ENCODE data around the gene PHIP.

PHIP gene

DNA sequence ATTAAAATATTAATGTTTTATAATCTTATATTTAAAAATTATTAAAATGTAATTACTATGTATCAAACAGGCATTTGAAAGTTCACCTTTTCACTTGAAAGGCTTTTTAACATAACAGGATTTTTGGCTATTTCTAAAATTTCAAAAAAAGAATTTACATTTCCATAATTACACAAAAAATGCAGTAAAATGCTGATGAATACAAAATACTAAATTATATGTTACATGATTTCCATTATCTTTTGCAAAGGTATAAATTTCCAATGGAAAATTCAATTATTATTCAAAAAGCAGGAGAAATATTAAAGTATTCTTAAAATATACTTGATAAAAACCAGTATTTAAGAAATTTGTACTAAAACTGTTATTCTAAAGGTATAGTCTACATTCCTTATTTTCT, 66.1 kb downstream of the PHIP start:
- TF ChIP-seq, protein P1, sequence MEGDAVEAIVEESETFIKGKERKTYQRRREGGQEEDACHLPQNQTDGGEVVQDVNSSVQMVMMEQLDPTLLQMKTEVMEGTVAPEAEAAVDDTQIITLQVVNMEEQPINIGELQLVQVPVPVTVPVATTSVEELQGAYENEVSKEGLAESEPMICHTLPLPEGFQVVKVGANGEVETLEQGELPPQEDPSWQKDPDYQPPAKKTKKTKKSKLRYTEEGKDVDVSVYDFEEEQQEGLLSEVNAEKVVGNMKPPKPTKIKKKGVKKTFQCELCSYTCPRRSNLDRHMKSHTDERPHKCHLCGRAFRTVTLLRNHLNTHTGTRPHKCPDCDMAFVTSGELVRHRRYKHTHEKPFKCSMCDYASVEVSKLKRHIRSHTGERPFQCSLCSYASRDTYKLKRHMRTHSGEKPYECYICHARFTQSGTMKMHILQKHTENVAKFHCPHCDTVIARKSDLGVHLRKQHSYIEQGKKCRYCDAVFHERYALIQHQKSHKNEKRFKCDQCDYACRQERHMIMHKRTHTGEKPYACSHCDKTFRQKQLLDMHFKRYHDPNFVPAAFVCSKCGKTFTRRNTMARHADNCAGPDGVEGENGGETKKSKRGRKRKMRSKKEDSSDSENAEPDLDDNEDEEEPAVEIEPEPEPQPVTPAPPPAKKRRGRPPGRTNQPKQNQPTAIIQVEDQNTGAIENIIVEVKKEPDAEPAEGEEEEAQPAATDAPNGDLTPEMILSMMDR (IDR thresholded peaks at IDR 0.05; ENCODE audit: insufficient read depth, missing control alignments), result no peak
- DNase-seq (ENCODE audit: insufficient read length, low spot score), result no peak
- FAIRE-seq, result no peak

DNA sequence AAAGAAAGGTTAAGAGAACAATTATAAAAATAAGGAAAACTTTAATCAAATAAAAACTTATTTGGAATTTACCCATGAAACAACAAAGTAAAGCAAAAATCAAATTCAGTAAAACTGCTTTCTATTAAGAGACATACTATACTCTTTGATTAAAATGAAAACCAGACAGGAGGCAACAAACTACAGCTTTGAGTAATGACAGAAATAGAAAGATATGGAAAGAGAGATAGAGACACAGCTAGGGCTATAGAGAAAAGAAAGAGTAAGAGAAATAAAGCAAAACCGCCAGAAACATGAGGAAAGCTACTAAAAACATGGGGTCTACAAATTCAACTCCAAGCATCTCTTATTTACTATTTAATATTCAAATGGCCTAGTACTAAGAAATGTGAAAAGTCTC, 67.6 kb downstream of the PHIP start:
- no peak for FAIRE-seq
- no peak for DNase-seq (ENCODE audit: insufficient read length, low spot score)
- TF ChIP-seq, protein P1 (IDR thresholded peaks at IDR 0.05; ENCODE audit: insufficient read depth, missing control alignments), result no peak

DNA sequence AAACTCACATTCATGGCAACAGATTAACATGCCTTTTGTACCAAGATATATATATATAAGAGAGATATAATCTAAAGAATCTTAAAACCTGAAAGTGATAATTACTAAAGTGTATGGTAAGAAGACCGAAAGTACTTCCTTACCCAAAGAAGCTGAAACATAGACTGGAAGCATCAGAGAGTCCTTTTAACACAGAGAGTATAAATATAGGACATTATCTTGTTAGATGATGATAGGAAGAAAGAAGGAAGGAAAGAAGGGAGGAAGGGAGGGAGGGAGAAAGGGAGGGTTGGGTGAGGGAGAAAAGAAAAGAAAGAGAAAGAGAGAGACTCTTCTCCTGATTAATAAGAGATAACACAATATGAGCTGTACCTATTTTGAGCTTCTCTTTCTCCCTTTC, 68.2 kb downstream of the PHIP start:
- TF ChIP-seq, protein P1 (IDR thresholded peaks at IDR 0.05; ENCODE audit: insufficient read depth, missing control alignments), result no peak
- DNase-seq (ENCODE audit: insufficient read length, low spot score), result no peak
- FAIRE-seq, result no peak

DNA sequence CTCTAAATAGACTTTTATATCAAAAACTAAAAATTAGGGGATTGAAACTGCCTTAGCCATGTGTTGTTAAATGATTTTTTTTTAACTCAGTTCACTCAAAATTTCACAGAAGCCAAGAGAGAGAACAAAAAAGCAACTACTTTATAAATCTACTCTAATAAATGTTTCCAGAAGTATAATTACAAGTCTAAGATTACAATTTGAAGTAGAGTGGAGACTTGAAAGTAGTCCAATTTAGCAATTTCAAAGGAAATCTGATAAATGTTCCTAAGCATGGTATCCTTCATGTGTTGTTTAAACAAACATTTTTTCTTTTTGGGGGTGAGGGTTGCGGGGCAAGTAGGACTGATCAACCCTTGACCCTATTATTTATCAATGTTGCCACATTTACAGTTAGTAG, 72.6 kb downstream of the PHIP start:
- TF ChIP-seq, protein P1 (IDR thresholded peaks at IDR 0.05; ENCODE audit: insufficient read depth, missing control alignments), result no peak
- DNase-seq (ENCODE audit: insufficient read length, low spot score), result no peak
- no peak for FAIRE-seq

DNA sequence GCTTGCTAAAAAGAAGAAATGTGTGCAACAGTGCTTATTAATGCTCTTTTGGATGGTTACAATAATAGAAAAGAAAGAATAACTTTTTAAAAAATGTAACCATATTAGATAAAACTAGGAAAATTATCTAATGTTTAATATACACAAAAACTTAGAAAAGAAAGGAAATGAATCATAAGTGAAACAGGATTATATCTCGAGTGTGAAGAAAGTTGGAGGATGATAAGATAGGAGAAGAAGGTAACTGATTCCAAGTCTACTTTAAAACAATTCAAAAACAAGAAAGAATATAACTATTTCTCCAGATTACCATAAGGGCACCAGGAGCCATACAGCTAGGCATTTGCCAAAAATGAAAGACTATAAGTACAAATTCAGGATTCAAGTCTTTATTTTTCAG, 73.0 kb downstream of the PHIP start:
- DNase-seq (ENCODE audit: insufficient read length, low spot score), result no peak
- TF ChIP-seq, protein P1 (IDR thresholded peaks at IDR 0.05; ENCODE audit: insufficient read depth, missing control alignments), result no peak
- FAIRE-seq, result no peak

DNA sequence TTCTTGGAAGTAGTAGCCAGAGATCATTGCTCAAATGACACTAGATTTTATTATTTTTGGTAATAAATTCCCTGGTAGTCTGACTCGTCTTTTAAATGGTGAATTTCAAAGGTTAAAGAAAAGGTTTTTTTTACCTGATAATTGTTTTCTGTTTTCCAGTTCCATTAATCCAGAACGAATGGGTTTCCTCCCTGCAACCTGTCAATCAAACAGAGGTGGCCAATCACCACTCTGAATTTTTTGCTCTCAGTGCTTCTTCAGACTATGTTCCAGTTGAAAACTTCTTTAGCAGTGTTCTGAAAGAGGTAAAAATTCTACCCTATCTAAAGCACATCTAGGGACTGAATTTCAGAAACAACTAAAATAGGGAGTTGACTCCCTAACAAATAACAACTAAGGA, 73.8 kb downstream of the PHIP start:
- FAIRE-seq (no peak), DNase-seq (ENCODE audit: insufficient read length, low spot score) (no peak)
- TF ChIP-seq, protein P1 (IDR thresholded peaks at IDR 0.05; ENCODE audit: insufficient read depth, missing control alignments), result no peak

DNA sequence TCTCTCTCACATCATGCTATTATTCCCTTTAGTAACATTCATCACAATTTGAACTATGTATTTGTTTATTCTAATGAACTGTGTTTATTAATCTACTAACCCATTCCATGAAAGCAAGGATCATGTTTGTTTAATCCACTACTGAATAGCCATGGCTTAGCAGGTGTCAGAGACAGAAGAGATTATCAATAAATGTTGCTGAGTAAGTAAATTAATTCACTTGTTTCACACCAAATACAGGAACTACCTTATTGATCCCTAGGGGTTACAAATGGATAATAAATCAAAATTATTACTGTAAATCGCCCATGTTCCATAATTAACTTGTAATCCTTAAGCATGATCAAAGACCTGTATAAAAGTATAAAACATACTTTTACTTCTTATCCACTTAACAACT, 76.6 kb downstream of the PHIP start:
- FAIRE-seq (peak; percentile 90), DNase-seq (ENCODE audit: insufficient read length, low spot score) (no peak)
- TF ChIP-seq, protein P1 (IDR thresholded peaks at IDR 0.05; ENCODE audit: insufficient read depth, missing control alignments), result no peak

All from D721Med (cell line).